CD4-positive, alpha-beta T cell (primary cell): ENCODE data around the gene ACE2. TPM values are rescaled to one million over a fixed set of nuclear protein-coding genes. Genes with fewer than 3 reads are reported as not detected.

Experiments
- ATAC-seq: fragments of 200-7000 bp; cut with Tn5 transposase; one replicate; pipeline ENCODE4 v1.10.0; 2022; ENCODE audit warnings: mild to moderate bottlenecking; ENCODE audit not compliant: poor library complexity
- CTCF ChIA-PET: fragments of 350-600 bp; sonication (Branson Sonifier 250); formaldehyde crosslinking; loops from one replicate; lab custom pipeline; 2021; ENCODE audit warnings: antibody characterized with exemption, inconsistent platforms; lab: Charles Lee
- POLR2A ChIA-PET: fragments of 350-600 bp; sonication (Branson Sonifier 250); formaldehyde crosslinking; loops from one replicate; lab custom pipeline; 2021; ENCODE audit warnings: antibody characterized with exemption, inconsistent platforms; lab: Charles Lee
- DNase-seq, 14 experiments: peaks; one replicate each; pipeline ENCODE4 v3.0.0-alpha.2; 2013 to 2020; ENCODE audit warnings: mixed read lengths in 2 of 14
- H3K27ac ChIP-seq, 2 donors: one replicate each; pipeline versions ENCODE4 v1.5.1 to v1.7.0; 2013; ENCODE audit warnings: low read length in 2 of 2, low read depth in 1 of 2, mild to moderate bottlenecking in 1 of 2
- H3K27me3 ChIP-seq, 2 experiments: 1 replicate in 1 of 2; 2 replicates in 1 of 2; pipeline versions ENCODE4 v1.6.1 to v1.7.0; 2013; ENCODE audit warnings: low read length in 2 of 2, control low read depth in 1 of 2, mild to moderate bottlenecking in 1 of 2, moderate library complexity in 1 of 2; ENCODE audit not compliant: insufficient read depth in 2 of 2, control insufficient read depth in 1 of 2
- H3K36me3 ChIP-seq: one replicate; pipeline ENCODE4 v1.6.1; 2013; ENCODE audit warnings: low read length, control low read depth; ENCODE audit not compliant: insufficient read depth
- H3K4me1 ChIP-seq: one replicate; pipeline ENCODE4 v1.6.1; 2013; ENCODE audit warnings: low read length, control low read depth; ENCODE audit not compliant: insufficient read depth
- H3K4me3 ChIP-seq: one replicate; pipeline ENCODE4 v1.5.1; 2013; ENCODE audit warnings: mild to moderate bottlenecking, low read length, moderate library complexity
- H3K9me3 ChIP-seq, 2 experiments: 1 replicate in 1 of 2; 2 replicates in 1 of 2; pipeline versions ENCODE4 v1.6.1 to v1.7.0; 2013; ENCODE audit warnings: low read length in 2 of 2, mild to moderate bottlenecking in 2 of 2, control low read depth in 1 of 2, moderate library complexity in 1 of 2; ENCODE audit not compliant: control insufficient read depth in 1 of 2, insufficient read depth in 1 of 2
- H3K27ac Mint-ChIP-seq: one replicate; pipeline ENCODE4 v1.8.0; 2020; ENCODE audit warnings: mixed read lengths
- H3K27me3 Mint-ChIP-seq: one replicate; pipeline ENCODE4 v1.8.0; 2021; ENCODE audit warnings: mixed read lengths
- H3K36me3 Mint-ChIP-seq: one replicate; pipeline ENCODE4 v1.8.0; 2021; ENCODE audit warnings: low read depth, mixed read lengths
- H3K4me1 Mint-ChIP-seq: one replicate; pipeline ENCODE4 v1.8.0; 2021; ENCODE audit warnings: low read depth, mixed read lengths
- H3K4me3 Mint-ChIP-seq: one replicate; pipeline ENCODE4 v1.8.0; 2020; ENCODE audit warnings: mild to moderate bottlenecking, mixed read lengths
- H3K9me3 Mint-ChIP-seq: one replicate; pipeline ENCODE4 v1.8.0; 2020; ENCODE audit warnings: mixed read lengths
- intact Hi-C, 2 experiments: fragments of 100-400 bp; cut with DNase I in 1 of 2; cut with micrococcal nuclease in 1 of 2; formaldehyde crosslinking; loops; one replicate each; pipeline versions ENCODE4 v1.15.1 to v1.9.0; 2023 to 2025; cut with DNase I, micrococcal nuclease
- total RNA-seq, 174 experiments: library from RNA in 2 of 174; stranded (reverse) in 2 of 174; gene quantifications; one replicate each; pipeline ENCODE4 v1.2.3 and lab custom pipeline; 2021 to 2026
- TF ChIP-seq, protein P1 (sequence below): fragments of 200-600 bp; IDR thresholded peaks from one replicate; pipeline ENCODE4 v1.8.0; 2022; ENCODE audit warnings: antibody characterized with exemption, mild to moderate bottlenecking

Gene ACE2
- total RNA-seq, 2 experiments from 2014 or later, result not detected

GRCh38 chrX:15617111-15617510 is 16.4 kb upstream of the ACE2 start:
- ATAC-seq (no peak), DNase-seq (no peak)
- CTCF ChIA-PET, result no interaction called here
- TF ChIP-seq, protein P1, sequence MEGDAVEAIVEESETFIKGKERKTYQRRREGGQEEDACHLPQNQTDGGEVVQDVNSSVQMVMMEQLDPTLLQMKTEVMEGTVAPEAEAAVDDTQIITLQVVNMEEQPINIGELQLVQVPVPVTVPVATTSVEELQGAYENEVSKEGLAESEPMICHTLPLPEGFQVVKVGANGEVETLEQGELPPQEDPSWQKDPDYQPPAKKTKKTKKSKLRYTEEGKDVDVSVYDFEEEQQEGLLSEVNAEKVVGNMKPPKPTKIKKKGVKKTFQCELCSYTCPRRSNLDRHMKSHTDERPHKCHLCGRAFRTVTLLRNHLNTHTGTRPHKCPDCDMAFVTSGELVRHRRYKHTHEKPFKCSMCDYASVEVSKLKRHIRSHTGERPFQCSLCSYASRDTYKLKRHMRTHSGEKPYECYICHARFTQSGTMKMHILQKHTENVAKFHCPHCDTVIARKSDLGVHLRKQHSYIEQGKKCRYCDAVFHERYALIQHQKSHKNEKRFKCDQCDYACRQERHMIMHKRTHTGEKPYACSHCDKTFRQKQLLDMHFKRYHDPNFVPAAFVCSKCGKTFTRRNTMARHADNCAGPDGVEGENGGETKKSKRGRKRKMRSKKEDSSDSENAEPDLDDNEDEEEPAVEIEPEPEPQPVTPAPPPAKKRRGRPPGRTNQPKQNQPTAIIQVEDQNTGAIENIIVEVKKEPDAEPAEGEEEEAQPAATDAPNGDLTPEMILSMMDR, result no peak
- H3K27ac ChIP-seq, result no peak overlapping the region
- POLR2A ChIA-PET, result no interaction called here
- no peaks in the 10 kb centered on the region for H3K36me3 ChIP-seq
- Mint-ChIP-seq H3K4me3 (no peak overlapping the region), H3K36me3 (no peaks in the 10 kb centered on the region), H3K4me1 (no peaks in the 10 kb centered on the region), H3K27ac (no peak overlapping the region), H3K27me3 (peaks cover 4% of the 10 kb centered on the region), H3K9me3 (no peaks in the 10 kb centered on the region)
- H3K4me3 ChIP-seq, result no peak overlapping the region
- intact Hi-C loops, result no loop called here
- no peaks in the 10 kb centered on the region for H3K4me1 ChIP-seq
- H3K9me3 ChIP-seq, result no peaks in the 10 kb centered on the region
- no peaks in the 10 kb centered on the region for H3K27me3 ChIP-seq

- Histone ChIP-seq H3K4me1 (no peaks in the 10 kb centered on the region), H3K4me3 (no peak overlapping the region), H3K9me3 (no peaks in the 10 kb centered on the region), H3K27me3 (no peaks in the 10 kb centered on the region), H3K27ac (no peak overlapping the region), H3K36me3 (no peaks in the 10 kb centered on the region)
- ChIA-PET CTCF (no interaction called here), POLR2A (no interaction called here)
- Mint-ChIP-seq H3K36me3 (no peaks in the 10 kb centered on the region), H3K9me3 (no peaks in the 10 kb centered on the region), H3K4me3 (no peak overlapping the region), H3K27ac (no peak overlapping the region), H3K4me1 (no peaks in the 10 kb centered on the region), H3K27me3 (peaks cover 4% of the 10 kb centered on the region)
- TF ChIP-seq, protein P1, result no peak
- no peak for DNase-seq
- intact Hi-C loops, result no loop called here
- ATAC-seq, result no peak
These were observed 15.8 kb upstream of the ACE2 start for GRCh38 chrX:15616531-15616930.

- ChIA-PET CTCF (no interaction called here), POLR2A (no interaction called here)
- intact Hi-C loops, result no loop called here
- Histone ChIP-seq H3K36me3 (no peaks in the 10 kb centered on the region), H3K27me3 (peaks cover 0 to 5% of the 10 kb centered on the region in 2 experiments), H3K4me3 (no peak overlapping the region), H3K4me1 (no peaks in the 10 kb centered on the region), H3K27ac (no peak overlapping the region), H3K9me3 (no peaks in the 10 kb centered on the region)
- no peaks in the 10 kb centered on the region for H3K36me3 Mint-ChIP-seq
- H3K27ac Mint-ChIP-seq, result no peak overlapping the region
- no peaks in the 10 kb centered on the region for H3K9me3 Mint-ChIP-seq
- no peak overlapping the region for H3K4me3 Mint-ChIP-seq
- ATAC-seq (no peak), DNase-seq (no peak)
- TF ChIP-seq, protein P1, result no peak
- peaks cover 8% of the 10 kb centered on the region for H3K27me3 Mint-ChIP-seq
- no peaks in the 10 kb centered on the region for H3K4me1 Mint-ChIP-seq
These were observed 6.3 kb upstream of the ACE2 start for GRCh38 chrX:15607067-15607466.
